ENCODE measurements around the gene TMEM161A.
A peak's percentile ranks its signal among the peaks of the same experiment; 100 is the strongest.

- TF ChIP-seq CTCF (IDR thresholded peaks at IDR 0.05 in 8 of 11, conservative IDR thresholded peaks at IDR 0.05 in 3 of 11): peak in 3 of 11 experiments; percentile 13 to 28 (median 22)
- peak in 2 of 3 donors; percentile 11 to 54 for TF ChIP-seq POLR2A (IDR thresholded peaks at IDR 0.05)
Measured at GRCh38 chr19:19138109-19138981, at the start of gene TMEM161A.
